ENCODE results near the gene WFDC2. TPM values are rescaled to one million over a fixed set of nuclear protein-coding genes. Genes with fewer than 3 reads are reported as not detected.

The WFDC2 gene
- total and polyA plus RNA-seq, 2 of the 4 experiments (the other 2 are of a cell fraction) = not detected

DNA sequence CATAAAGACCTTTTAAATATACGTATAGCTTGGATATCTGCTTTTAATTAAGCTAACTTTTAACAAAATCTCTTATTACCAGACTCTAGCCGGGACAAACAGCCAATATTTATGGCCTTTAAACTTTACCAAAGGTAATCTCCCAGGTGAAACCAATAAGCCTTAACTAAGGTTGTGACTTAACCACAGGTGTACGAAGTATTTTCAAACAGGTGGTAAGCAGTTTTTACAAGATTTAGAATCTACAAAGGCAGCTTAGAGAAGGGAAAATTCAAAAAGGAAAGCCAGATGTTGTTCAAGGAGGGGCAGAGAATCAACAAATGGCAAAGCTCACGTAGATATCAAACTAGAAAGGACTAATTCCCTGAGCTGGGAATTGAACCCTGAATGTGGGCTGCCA is 15.8 kb downstream of the WFDC2 start:
- no peaks in the 10 kb centered on the region for H3K9me3 ChIP-seq (ENCODE audit: control insufficient read depth, insufficient read depth, low read length)
- no TSS peak for BruUV-seq (replicated peaks)
- H3K4me2 ChIP-seq (ENCODE audit: low read depth, low read length) = no peak overlapping the region
- no peak overlapping the region for H3K4me3 ChIP-seq (ENCODE audit: insufficient read depth, low read depth, low read length)
- peaks cover 7% of the 10 kb centered on the region for H3K27me3 ChIP-seq (ENCODE audit: control insufficient read depth, insufficient read depth, low read length)
- no peak for TF ChIP-seq RFX5 (IDR thresholded peaks at IDR 0.05; ENCODE audit: low read depth, low read length)
- no peak for TF ChIP-seq MXI1 (IDR thresholded peaks at IDR 0.05; ENCODE audit: borderline replicate concordance, low read depth, low read length)
- no peak for TF ChIP-seq FOS (IDR thresholded peaks at IDR 0.05; ENCODE audit: low read depth, low read length)
- no peak for TF ChIP-seq CEBPB (IDR thresholded peaks at IDR 0.05; ENCODE audit: low read depth, low read length)
- TF ChIP-seq, protein P1, sequence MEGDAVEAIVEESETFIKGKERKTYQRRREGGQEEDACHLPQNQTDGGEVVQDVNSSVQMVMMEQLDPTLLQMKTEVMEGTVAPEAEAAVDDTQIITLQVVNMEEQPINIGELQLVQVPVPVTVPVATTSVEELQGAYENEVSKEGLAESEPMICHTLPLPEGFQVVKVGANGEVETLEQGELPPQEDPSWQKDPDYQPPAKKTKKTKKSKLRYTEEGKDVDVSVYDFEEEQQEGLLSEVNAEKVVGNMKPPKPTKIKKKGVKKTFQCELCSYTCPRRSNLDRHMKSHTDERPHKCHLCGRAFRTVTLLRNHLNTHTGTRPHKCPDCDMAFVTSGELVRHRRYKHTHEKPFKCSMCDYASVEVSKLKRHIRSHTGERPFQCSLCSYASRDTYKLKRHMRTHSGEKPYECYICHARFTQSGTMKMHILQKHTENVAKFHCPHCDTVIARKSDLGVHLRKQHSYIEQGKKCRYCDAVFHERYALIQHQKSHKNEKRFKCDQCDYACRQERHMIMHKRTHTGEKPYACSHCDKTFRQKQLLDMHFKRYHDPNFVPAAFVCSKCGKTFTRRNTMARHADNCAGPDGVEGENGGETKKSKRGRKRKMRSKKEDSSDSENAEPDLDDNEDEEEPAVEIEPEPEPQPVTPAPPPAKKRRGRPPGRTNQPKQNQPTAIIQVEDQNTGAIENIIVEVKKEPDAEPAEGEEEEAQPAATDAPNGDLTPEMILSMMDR (conservative IDR thresholded peaks at IDR 0.05; ENCODE audit: low read depth, low read length) = no peak
- TF ChIP-seq SMC3 (IDR thresholded peaks at IDR 0.05; ENCODE audit: low read depth, low read length) = no peak
- TF ChIP-seq RCOR1 (IDR thresholded peaks at IDR 0.05; ENCODE audit: insufficient replicate concordance, low read length) = no peak
- no peak for TF ChIP-seq NFE2L2 (IDR thresholded peaks at IDR 0.05; ENCODE audit: low read depth, low read length)
- no peak for TF ChIP-seq RAD21 (IDR thresholded peaks at IDR 0.05; ENCODE audit: low read length)
- no peak for TF ChIP-seq ELK1 (IDR thresholded peaks at IDR 0.05; ENCODE audit: borderline replicate concordance, low read depth, low read length)
- no peak for TF ChIP-seq MAFK (IDR thresholded peaks at IDR 0.05; ENCODE audit: low read depth, low read length)
- TF ChIP-seq POLR2A (IDR thresholded peaks at IDR 0.05; ENCODE audit: low read depth, low read length) = no peak
- TF ChIP-seq CHD1 (IDR thresholded peaks at IDR 0.05; ENCODE audit: low read depth, low read length) = no peak
- no peak for TF ChIP-seq USF2 (IDR thresholded peaks at IDR 0.05; ENCODE audit: low read depth, low read length)
- no peak for TF ChIP-seq MAZ (IDR thresholded peaks at IDR 0.05; ENCODE audit: borderline replicate concordance, low read depth, low read length)
- TF ChIP-seq BHLHE40 (IDR thresholded peaks at IDR 0.05; ENCODE audit: low read depth, low read length) = no peak
- in situ Hi-C loops (cut with MboI; ENCODE audit: low sequenced_read_pairs) (no loop called here), dilution Hi-C loops (cut with HindIII; ENCODE audit: low sequenced_read_pairs, unreplicated experiment) (no loop called here), intact Hi-C loops (cut with micrococcal nuclease) (no loop called here)
- no peak overlapping the region for H3K9ac ChIP-seq (ENCODE audit: low read depth, low read length)
- H2AFZ ChIP-seq (replicated peaks; ENCODE audit: low read length, poor library complexity) = no peak overlapping the region
- POLR2A ChIA-PET (ENCODE audit: unreplicated experiment) = interaction anchor here (0.7 kb wide), 1 partner anchor 174 kb away, joined by 3 read pairs; no protein-coding TSS in a partner anchor
- CTCF ChIA-PET = interaction anchor here (0.7 kb wide), 2 partner anchors 26 to 282 kb away, joined by 4 read pairs; no protein-coding TSS in a partner anchor
- H3K4me1 ChIP-seq (ENCODE audit: control insufficient read depth, insufficient read depth, low read length) = no peaks in the 10 kb centered on the region
- H3K9me1 ChIP-seq (ENCODE audit: insufficient read depth, low read length) = no peaks in the 10 kb centered on the region
- DNase-seq (no peak), ATAC-seq (ENCODE audit: low read depth) (no peak)
- H3K23ac ChIP-seq (ENCODE audit: low read depth, low read length) = no peak overlapping the region
- H3K36me3 ChIP-seq (ENCODE audit: control insufficient read depth, insufficient read depth, low read length) = no peaks in the 10 kb centered on the region
- H3K56ac ChIP-seq (ENCODE audit: extremely low read depth, insufficient read depth, low read length) = no peak overlapping the region
- H3K4ac ChIP-seq (ENCODE audit: low read depth, low read length) = no peak overlapping the region
- no peak overlapping the region for H4K8ac ChIP-seq (ENCODE audit: low read depth in 2 of 2, low read length in 2 of 2)
- no peak overlapping the region for H2AK9ac ChIP-seq (replicated peaks; ENCODE audit: low read depth, low read length, poor library complexity)
- no peak overlapping the region for H4K91ac ChIP-seq (ENCODE audit: insufficient read depth, low read depth, low read length)
- H4K20me1 ChIP-seq (ENCODE audit: insufficient read depth, low read length) = no peaks in the 10 kb centered on the region
- no peak overlapping the region for H4K5ac ChIP-seq (ENCODE audit: low read depth, low read length)
- no peak overlapping the region for H2BK15ac ChIP-seq (ENCODE audit: low read depth, low read length)
- H2BK20ac ChIP-seq (ENCODE audit: low read depth, low read length) = no peak overlapping the region
- H3K18ac ChIP-seq (ENCODE audit: low read depth, low read length) = no peak overlapping the region
- H2BK5ac ChIP-seq (ENCODE audit: low read depth, low read length, poor library complexity, severe bottlenecking) = no peak overlapping the region
- no peak overlapping the region for H3K27ac ChIP-seq (ENCODE audit: insufficient read depth, low read length)
- H3K79me1 ChIP-seq (ENCODE audit: low read depth in 1 of 2, low read length in 2 of 2) = no peaks in the 10 kb centered on the region
- H3K14ac ChIP-seq (replicated peaks; ENCODE audit: low read depth, low read length) = no peak overlapping the region
- no CpG with 5 or more reads among the region's 4 CpGs for WGBS, 2 experiments (ENCODE audit: extremely low coverage in 2 of 2, insufficient read length in 1 of 2)
- H2BK120ac ChIP-seq (ENCODE audit: low read depth, low read length) = no peak overlapping the region
- no peak overlapping the region for H2AK5ac ChIP-seq (ENCODE audit: low read depth, low read length)

All from IMR-90 (cell line).